ENCODE data around the gene INCA1.
A peak's percentile ranks its signal among the peaks of the same experiment; 100 is the strongest.

The INCA1 gene

DNA sequence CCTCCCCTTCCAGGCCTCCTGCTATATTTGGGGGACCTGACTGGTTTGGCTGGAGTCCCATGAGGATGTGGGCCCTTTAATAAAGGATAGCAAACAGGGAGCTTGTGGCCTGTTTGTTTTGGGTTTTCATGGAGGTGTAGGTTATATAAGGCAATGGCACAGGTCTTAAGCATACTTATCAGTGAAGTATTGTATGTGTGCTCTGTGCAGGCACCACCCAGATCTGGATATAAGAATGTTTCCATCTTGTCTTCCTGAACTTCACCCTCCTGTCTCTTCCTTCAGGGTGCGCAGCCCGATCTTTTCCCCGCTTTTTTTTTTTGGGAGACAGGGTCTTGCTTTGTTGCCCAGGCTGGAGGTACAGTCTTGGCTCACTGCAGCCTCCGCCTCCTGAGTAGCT, 27.3 kb upstream of the INCA1 start:
- H3K4me3 ChIP-seq (ENCODE audit: low read length), result no peak overlapping the region
- TF ChIP-seq ZNF274 (IDR thresholded peaks at IDR 0.05; ENCODE audit: low read depth, low read length), result no peak

DNA sequence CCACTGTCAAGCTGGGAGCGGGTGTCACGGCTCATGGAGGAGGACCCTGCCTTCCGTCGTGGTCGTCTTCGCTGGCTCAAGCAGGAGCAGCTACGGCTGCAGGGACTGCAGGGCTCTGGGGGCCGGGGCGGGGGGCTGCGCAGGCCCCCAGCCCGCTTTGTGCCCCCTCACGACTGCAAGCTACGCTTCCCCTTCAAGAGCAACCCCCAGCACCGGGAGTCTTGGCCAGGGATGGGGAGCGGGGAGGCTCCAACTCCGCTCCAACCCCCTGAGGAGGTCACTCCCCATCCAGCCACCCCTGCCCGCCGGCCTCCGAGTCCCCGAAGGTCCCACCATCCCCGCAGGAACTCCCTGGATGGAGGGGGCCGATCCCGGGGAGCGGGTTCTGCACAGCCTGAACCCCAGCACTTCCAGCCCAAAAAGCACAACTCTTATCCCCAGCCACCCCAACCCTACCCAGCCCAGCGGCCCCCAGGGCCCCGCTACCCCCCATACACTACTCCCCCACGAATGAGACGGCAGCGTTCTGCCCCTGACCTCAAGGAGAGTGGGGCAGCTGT, 26.3 kb upstream of the INCA1 start:
- no peak overlapping the region for H3K4me3 ChIP-seq (ENCODE audit: low read length)
- TF ChIP-seq ZNF274 (IDR thresholded peaks at IDR 0.05; ENCODE audit: low read depth, low read length), result no peak

DNA sequence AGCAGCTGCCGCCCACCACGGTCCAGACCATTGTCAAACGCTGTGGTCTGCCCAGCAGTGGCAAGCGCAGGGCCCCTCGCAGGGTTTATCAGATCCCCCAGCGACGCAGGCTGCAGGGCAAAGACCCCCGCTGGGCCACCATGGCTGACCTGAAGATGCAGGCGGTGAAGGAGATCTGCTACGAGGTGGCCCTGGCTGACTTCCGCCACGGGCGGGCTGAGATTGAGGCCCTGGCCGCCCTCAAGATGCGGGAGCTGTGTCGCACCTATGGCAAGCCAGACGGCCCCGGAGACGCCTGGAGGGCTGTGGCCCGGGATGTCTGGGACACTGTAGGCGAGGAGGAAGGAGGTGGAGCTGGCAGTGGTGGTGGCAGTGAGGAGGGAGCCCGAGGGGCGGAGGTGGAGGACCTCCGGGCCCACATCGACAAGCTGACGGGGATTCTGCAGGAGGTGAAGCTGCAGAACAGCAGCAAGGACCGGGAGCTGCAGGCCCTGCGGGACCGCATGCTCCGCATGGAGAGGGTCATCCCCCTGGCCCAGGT, 24.9 kb upstream of the INCA1 start:
- no peak for TF ChIP-seq ZNF274 (IDR thresholded peaks at IDR 0.05; ENCODE audit: low read depth, low read length)
- no peak overlapping the region for H3K4me3 ChIP-seq (ENCODE audit: low read length)

DNA sequence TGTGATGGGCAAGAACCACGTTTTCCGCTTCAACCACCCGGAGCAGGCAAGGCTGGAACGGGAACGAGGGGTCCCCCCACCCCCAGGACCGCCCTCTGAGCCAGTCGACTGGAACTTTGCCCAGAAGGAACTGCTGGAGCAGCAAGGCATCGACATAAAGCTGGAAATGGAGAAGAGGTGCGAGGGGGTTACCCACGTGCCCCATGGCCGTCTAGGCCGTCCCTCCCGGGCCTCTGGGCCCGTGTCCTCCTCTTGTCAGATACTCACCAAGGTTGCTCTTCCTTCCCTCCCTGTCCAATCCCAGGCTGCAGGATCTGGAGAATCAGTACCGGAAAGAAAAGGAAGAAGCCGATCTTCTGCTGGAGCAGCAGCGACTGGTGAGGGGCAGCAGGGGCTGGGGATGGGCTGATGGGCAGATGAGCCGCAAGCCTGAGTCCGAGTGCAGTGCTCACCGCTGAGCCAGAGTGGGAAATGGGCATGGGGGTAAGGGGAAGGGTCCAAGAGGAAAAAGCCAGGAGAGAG, 23.2 kb upstream of the INCA1 start:
- no peak for TF ChIP-seq ZNF274 (IDR thresholded peaks at IDR 0.05; ENCODE audit: low read depth, low read length)
- H3K4me3 ChIP-seq (ENCODE audit: low read length), result no peak overlapping the region

DNA sequence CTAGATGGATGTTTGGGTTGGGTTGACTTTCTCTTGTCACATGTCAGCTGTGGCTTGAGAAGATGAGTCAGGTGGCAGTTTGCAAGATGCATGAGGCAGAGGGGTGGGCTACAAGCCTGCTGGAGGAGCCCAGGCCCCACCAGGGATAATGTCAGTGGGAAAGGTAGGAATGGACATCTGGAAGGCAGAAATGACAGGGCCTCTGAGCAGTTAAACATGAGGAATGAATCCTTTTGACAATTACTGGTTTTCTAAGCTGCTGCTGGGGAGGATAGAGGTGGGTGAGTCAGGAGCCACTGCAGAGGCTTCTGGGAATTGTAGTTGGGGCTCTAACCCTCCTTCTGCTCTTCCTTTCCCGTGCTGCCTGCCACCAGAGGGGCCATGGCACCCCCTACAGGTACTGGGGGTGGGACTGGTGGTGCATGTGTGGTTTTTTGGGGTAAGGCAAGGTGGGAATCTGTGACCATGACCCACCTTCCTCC, 22.2 kb upstream of the INCA1 start:
- no peak for TF ChIP-seq ZNF274 (IDR thresholded peaks at IDR 0.05; ENCODE audit: low read depth, low read length)

DNA sequence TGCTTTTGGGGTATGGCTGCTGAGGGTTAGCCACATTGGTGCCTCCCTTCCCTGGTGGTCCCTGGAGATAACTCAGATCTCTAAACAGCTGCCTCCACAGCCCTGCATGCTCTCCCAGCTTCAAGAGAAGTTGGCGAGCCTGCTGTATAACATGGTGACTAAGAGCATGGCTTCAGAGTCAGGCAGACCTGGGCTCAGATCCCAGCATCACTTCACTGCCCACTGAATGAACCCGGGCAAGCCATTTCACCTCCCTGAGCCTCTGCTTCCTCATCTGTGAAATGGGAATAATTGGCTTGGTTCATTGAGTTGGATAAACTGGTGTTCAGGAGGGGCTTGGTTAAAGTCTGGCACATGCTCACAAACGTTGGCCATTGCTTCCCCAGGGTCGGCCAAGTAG, 17.0 kb upstream of the INCA1 start:
- H3K4me3 ChIP-seq (ENCODE audit: low read length), result no peak overlapping the region
- TF ChIP-seq ZNF274 (IDR thresholded peaks at IDR 0.05; ENCODE audit: low read depth, low read length), result no peak

More for the DNA sequence above, 22.2 kb upstream of the INCA1 start:
- no peak overlapping the region for H3K4me3 ChIP-seq (ENCODE audit: low read length)

DNA sequence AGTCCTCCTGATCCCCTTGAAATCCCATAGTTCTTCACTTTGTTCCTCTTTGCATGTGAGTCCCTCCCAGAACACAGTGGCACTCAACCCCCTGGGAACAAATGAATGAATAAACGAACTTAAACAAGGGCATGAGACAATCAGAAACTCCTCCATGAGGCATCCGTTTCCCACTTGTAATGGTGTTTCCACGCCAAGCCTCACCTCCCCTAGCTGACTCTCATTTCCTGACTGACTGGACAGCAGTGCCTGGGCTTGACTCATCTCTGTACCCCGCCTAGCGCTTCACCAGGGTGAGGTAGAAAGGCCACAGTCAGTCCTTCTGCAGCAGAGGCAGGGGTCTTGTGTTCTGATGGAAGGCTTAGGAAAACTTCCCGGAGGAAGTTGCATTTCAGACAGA, 14.6 kb upstream of the INCA1 start:
- no peak for TF ChIP-seq ZNF274 (IDR thresholded peaks at IDR 0.05; ENCODE audit: low read depth, low read length)
- no peak overlapping the region for H3K4me3 ChIP-seq (ENCODE audit: low read length)

DNA sequence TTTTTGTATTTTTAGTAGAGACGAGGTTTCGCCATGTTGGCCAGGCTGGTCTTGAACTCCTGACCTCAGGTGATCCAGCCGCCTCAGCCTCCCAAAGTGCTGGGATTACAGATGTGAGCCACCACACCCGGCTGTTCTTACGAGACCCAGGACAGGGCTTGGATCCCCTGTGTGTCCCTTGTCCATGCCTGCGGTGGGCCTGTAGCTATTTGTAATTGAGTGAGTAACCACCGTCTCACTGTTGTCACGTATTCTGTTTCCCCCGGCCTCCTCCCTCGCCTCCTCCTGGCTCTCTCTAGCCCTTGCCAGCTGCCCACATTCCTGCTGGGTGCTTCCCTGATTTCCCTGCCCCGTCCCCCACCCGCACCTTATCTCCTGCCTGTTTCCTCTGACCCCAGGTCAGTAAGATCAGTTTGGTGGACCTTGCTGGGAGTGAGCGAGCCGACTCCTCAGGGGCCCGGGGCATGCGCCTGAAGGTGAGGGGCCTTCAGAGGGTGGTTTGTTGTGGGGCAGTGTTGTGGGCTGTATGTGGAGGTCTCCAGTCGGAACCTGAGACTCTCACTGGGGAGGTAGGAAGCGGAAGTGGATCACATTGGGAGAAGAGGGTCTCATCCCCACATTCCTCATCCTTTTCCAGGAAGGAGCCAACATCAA, 6.0 kb upstream of the INCA1 start:
- no peak for TF ChIP-seq ZNF274 (IDR thresholded peaks at IDR 0.05; ENCODE audit: low read depth, low read length)
- no peak overlapping the region for H3K4me3 ChIP-seq (ENCODE audit: low read length)

DNA sequence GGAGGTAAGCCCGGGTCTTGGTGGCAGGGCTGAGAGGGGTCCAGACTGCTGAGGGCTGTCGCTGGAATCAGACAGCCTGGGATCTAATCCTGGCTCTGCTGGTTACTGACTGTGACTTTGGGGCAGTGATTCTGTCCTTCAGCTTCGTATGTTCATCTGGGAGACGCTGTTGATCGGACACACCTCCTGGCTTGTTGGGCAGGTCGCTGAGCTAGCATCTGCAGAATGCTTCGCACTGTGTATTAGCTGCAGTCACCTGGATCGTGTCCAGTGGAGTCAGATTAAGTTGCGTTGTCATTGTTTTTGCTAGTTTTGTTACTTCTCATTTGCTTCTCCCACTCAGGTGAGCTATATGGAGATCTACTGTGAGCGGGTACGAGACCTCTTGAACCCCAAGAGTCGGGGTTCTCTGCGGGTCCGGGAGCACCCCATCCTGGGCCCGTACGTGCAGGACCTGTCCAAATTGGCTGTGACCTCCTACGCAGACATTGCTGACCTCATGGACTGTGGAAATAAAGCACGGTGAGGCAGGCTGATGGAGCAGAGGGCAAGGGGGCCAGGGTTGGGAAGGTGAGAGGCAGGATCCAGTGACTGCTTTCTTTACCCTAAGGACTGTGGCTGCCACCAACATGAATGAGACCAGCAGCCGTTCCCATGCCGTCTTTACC, 4.9 kb upstream of the INCA1 start:
- TF ChIP-seq ZNF274 (IDR thresholded peaks at IDR 0.05; ENCODE audit: low read depth, low read length), result no peak
- H3K4me3 ChIP-seq (ENCODE audit: low read length), result no peak overlapping the region

DNA sequence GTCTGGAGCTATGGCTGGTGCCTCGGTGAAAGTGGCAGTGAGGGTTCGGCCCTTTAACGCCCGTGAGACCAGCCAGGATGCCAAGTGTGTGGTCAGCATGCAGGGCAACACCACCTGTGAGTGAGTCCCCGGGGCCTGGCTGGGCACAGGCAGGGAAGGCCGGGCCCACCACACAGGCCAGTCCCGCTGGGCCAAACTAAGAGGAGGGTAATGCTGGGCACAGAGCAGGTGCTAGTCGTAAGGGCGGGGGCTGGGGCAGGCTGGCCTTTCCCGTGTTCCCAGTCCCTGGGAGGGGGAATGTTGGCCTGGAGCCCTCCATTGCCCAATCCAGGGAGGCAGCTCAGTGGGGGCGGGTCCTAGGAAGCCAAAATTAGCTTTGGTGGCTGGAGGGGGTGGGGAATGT, 2.9 kb upstream of the INCA1 start:
- no peak for TF ChIP-seq ZNF274 (IDR thresholded peaks at IDR 0.05; ENCODE audit: low read depth, low read length)
- no peak overlapping the region for H3K4me3 ChIP-seq (ENCODE audit: low read length)

DNA sequence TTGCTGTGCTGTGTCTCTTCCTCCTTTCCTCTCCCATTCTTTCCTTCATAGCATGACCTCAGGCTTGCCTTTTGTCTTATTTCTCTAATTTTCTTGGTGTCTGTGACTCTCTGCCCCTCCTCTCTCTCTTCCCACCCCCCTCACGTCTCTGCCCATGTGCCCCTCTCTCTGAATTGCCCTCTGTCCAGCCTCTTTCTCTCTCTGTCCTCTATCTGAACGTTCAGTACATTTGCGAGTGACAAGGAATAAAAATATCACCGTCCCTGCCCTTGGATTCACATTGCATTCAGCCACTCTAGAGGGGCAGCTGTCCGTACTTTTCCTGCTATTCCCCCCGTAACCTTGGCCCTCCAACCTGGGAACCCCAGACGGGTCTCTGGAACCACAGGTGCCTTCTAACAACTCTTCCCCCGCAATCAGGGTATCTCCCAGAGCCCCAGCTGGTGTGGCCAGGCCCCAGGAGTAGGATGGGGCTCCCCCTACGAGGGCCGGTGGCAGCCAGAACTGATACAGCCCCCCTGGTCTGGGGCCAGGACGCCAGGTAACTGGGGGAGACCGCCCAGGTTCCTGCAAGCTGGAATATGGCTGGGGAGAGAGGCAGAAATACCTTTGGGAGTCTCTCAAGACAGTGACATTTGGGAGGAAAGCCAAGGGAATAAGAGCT, 2.2 kb upstream of the INCA1 start:
- TF ChIP-seq ZNF274 (IDR thresholded peaks at IDR 0.05; ENCODE audit: low read depth, low read length), result no peak
- peak overlapping the region; percentile 85; the same call in 1 of the 2 replicates for H3K4me3 ChIP-seq (ENCODE audit: low read length)

DNA sequence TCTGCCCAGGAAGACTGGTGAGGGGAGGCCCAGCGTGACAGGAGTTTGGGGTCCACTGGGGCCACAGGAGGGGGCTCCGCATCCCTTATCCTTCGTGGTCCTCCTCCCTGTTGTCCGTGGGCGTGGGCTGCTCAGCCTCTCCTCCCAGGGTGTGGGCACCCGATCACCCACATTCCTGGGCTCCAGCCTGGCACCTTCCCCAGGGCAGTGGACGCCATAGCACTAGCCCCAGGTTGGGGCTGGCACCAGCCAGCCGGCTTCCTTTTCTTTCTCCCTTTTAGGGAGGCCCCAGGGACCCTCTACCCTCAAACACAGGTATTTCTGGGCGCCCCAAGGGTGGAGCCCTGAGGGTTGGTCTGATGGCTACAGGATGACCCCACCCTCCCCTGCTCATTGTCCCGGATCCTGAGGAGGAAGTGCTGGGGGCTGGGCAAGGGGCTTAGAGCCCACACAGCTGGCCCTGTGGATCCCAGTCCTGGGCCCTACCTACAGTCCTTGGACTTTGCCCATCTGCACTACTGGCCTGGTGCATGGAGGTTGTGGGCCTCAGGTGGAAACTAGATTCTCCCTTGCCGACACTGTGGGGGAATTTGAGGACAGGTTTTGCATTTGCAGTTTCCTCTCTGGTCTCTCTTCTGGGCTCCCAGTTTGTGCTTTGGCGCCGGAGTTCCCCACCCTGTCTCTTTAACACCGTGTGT, 1.6 kb upstream of the INCA1 start:
- no peak for TF ChIP-seq ZNF274 (IDR thresholded peaks at IDR 0.05; ENCODE audit: low read depth, low read length)
- peak overlapping the region; percentile 85 for H3K4me3 ChIP-seq (ENCODE audit: low read length)

DNA sequence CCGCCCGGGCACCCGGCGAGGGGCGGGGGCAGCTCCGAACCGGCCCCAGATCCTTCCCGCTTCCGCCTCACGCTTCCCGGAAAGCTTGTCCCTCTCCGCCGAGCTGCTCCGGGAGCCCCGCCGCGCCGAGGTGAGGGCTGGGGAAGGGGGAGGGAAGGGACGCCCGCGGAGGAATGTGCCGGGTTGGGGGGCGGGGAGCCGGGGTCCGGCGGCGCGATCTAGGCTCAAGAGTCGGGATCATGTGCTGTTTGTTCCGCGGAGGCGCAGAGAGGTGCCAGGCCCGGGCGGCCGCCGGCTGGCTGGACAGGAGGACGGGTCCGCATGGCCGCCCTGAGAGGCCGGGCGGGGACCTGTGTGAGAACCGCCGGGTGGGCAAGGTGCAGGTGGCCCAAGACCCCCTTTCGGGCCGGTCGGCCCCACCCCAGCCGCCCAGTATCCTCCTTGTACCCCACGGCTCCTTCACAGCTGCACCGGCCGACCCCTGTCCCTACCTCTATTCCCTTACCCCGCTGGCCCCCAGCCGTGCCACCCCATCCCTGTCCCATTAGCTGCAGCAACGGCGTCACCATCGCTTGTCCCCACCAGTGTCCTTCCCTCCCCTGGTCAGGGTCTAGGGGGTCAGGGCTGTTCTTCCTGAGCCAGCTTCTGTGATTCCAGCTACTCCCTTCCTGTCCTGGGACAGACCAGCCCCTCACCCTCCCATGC, 857 bp upstream of the INCA1 start:
- TF ChIP-seq ZNF274 (IDR thresholded peaks at IDR 0.05; ENCODE audit: low read depth, low read length), result no peak
- peak overlapping the region; percentile 85 for H3K4me3 ChIP-seq (ENCODE audit: low read length)

Measured in GM08714 (cell line).